ENCODE measurements around the gene SLC4A4.

GRCh38 chr4:71609167-71609566, 270.3 kb downstream of the SLC4A4 start:
- TF ChIP-seq POLR2A (IDR thresholded peaks at IDR 0.05): no peak
- TF ChIP-seq, protein P1, sequence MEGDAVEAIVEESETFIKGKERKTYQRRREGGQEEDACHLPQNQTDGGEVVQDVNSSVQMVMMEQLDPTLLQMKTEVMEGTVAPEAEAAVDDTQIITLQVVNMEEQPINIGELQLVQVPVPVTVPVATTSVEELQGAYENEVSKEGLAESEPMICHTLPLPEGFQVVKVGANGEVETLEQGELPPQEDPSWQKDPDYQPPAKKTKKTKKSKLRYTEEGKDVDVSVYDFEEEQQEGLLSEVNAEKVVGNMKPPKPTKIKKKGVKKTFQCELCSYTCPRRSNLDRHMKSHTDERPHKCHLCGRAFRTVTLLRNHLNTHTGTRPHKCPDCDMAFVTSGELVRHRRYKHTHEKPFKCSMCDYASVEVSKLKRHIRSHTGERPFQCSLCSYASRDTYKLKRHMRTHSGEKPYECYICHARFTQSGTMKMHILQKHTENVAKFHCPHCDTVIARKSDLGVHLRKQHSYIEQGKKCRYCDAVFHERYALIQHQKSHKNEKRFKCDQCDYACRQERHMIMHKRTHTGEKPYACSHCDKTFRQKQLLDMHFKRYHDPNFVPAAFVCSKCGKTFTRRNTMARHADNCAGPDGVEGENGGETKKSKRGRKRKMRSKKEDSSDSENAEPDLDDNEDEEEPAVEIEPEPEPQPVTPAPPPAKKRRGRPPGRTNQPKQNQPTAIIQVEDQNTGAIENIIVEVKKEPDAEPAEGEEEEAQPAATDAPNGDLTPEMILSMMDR (IDR thresholded peaks at IDR 0.05): no peak
